HCT116 (cell line): ENCODE data around the gene MTERF4. TPM values are rescaled to one million over a fixed set of nuclear protein-coding genes. Genes with fewer than 3 reads are reported as not detected.

ENCODE experiments used
- ATAC-seq: fragments of 200-7000 bp; cut with Tn5 transposase; 2 replicates; pipeline ENCODE4 v1.9.1; 2020; ENCODE audit warnings: mild to moderate bottlenecking, moderate library complexity
- BruUV-seq: library from RNA; stranded (reverse); fragments of 400-500 nt; replicated peaks from 2 replicates; lab custom pipeline; 2021; lab: Mats Ljungman, UMichigan
- CTCF ChIA-PET: fragments of 300-600 bp; sonication (Branson Sonifier 250); formaldehyde crosslinking; loops from one replicate; lab custom pipeline; 2021; ENCODE audit warnings: antibody characterized with exemption; lab: Charles Lee
- POLR2A ChIA-PET: fragments of 300-600, 350-600 bp; sonication (Branson Sonifier 250); formaldehyde crosslinking; loops from one replicate; lab custom pipeline; 2021; ENCODE audit warnings: antibody characterized with exemption; lab: Charles Lee
- RAD21 ChIA-PET, 2 experiments: fragments of 300-600 bp; sonication (Branson Sonifier 250); formaldehyde crosslinking; loops; one replicate each; lab custom pipeline; 2023; ENCODE audit warnings: low total read pairs in 2 of 2; ENCODE audit not compliant: uncharacterized antibody in 2 of 2, unreplicated experiment in 2 of 2, low non-redundant PET in 1 of 2; lab: Charles Lee
- DNase-seq: peaks from one replicate; pipeline ENCODE4 v3.0.0-alpha.2; 2010; ENCODE audit warnings: low read depth, low spot score
- H2AFZ ChIP-seq: fragments of 200-600 bp; shearing (Covaris generic), sonication (generic); 2 replicates; pipeline ENCODE4 v1.6.1; 2017; ENCODE audit warnings: low read depth, mixed run types, mixed read lengths, antibody characterized with exemption, low read length; ENCODE audit not compliant: poor library complexity, severe bottlenecking
- H3K27ac ChIP-seq: 2 replicates; pipeline ENCODE4 v1.5.1; 2012; ENCODE audit warnings: low read depth, low read length
- H3K27me3 ChIP-seq: fragments of 200-600 bp; sonication (generic); 2 replicates; pipeline ENCODE4 v1.6.1; 2016; ENCODE audit warnings: mixed run types, low read length, mixed read lengths; ENCODE audit not compliant: insufficient read depth
- H3K36me3 ChIP-seq, 2 experiments: fragments of 200-500 bp in 1 of 2; fragments of 200-600 bp in 1 of 2; sonication (Bioruptor generic) in 1 of 2; sonication (generic) in 1 of 2; 2 replicates each; pipeline versions ENCODE4 v1.5.1 to v1.6.1; 2014 to 2016; ENCODE audit warnings: low read length in 2 of 2, inconsistent platforms in 1 of 2, mixed read lengths in 1 of 2, mixed run types in 1 of 2; ENCODE audit not compliant: insufficient read depth in 2 of 2, control insufficient read depth in 1 of 2
- H3K4me1 ChIP-seq, 2 experiments: fragments of 200-600 bp in 1 of 2; sonication (generic) in 1 of 2; 2 replicates each; pipeline versions ENCODE4 v1.5.1 to v1.6.1; 2012 to 2017; ENCODE audit warnings: low read length in 2 of 2, inconsistent platforms in 1 of 2, mild to moderate bottlenecking in 1 of 2, mixed read lengths in 1 of 2, mixed run types in 1 of 2, moderate library complexity in 1 of 2; ENCODE audit not compliant: insufficient read depth in 2 of 2, control insufficient read depth in 1 of 2
- H3K4me2 ChIP-seq: fragments of 200-600 bp; sonication (generic); 2 replicates; pipeline ENCODE4 v1.6.1; 2017; ENCODE audit warnings: mixed run types, low read length, mixed read lengths
- H3K4me3 ChIP-seq, 2 experiments: fragments of 200-600 bp in 1 of 2; sonication (generic) in 1 of 2; replicated peaks in 1 of 2; 2 replicates each; pipeline ENCODE4 v1.5.1; 2011 to 2016; ENCODE audit warnings: low read length in 2 of 2, control low read depth in 1 of 2, low read depth in 1 of 2, mild to moderate bottlenecking in 1 of 2, mixed read lengths in 1 of 2, mixed run types in 1 of 2
- H3K79me2 ChIP-seq: fragments of 200-600 bp; sonication (generic); 2 replicates; pipeline ENCODE4 v1.6.1; 2017; ENCODE audit warnings: mild to moderate bottlenecking, mixed run types, low read length, moderate library complexity, mixed read lengths; ENCODE audit not compliant: insufficient read depth
- H3K9ac ChIP-seq: fragments of 200-600 bp; sonication (generic); 2 replicates; pipeline ENCODE4 v1.6.1; 2016; ENCODE audit warnings: low read length, mixed read lengths
- H3K9me2 ChIP-seq: fragments of 200-600 bp; sonication (generic), shearing (Covaris generic); 2 replicates; pipeline ENCODE4 v1.6.1; 2017; ENCODE audit warnings: mixed run types, mild to moderate bottlenecking, moderate library complexity; ENCODE audit not compliant: insufficient read depth
- H3K9me3 ChIP-seq, 2 experiments: fragments of 200-500 bp in 1 of 2; fragments of 200-600 bp in 1 of 2; sonication (Bioruptor generic) in 1 of 2; sonication (generic) in 1 of 2; 2 replicates each; pipeline ENCODE4 v1.6.1; 2014 to 2017; ENCODE audit warnings: low read length in 2 of 2, mixed read lengths in 2 of 2, inconsistent platforms in 1 of 2, low read depth in 1 of 2, mild to moderate bottlenecking in 1 of 2, mixed run types in 1 of 2, moderate library complexity in 1 of 2; ENCODE audit not compliant: control insufficient read depth in 1 of 2, insufficient read depth in 1 of 2
- H4K20me1 ChIP-seq: fragments of 200-600 bp; sonication (generic), shearing (Covaris generic); 2 replicates; pipeline ENCODE4 v1.6.1; 2017; ENCODE audit warnings: mixed run types, mild to moderate bottlenecking, moderate library complexity; ENCODE audit not compliant: insufficient read depth
- ATF3 ChIP-seq: IDR thresholded peaks from 2 replicates; pipeline ENCODE4 v1.6.1; 2012
- CEBPB ChIP-seq: IDR thresholded peaks from 2 replicates; pipeline ENCODE4 v1.6.1; 2012; ENCODE audit warnings: low read depth
- EZH2phosphoT487 ChIP-seq: fragments of 200-600 bp; IDR thresholded peaks from 2 replicates; pipeline ENCODE4 v1.6.1; 2018; ENCODE audit warnings: antibody characterized with exemption, borderline replicate concordance
- FOSL1 ChIP-seq: IDR thresholded peaks from 2 replicates; pipeline ENCODE4 v1.6.1; 2012; ENCODE audit warnings: low read depth
- JUND ChIP-seq: IDR thresholded peaks from 2 replicates; pipeline ENCODE4 v1.6.1; 2012
- POLR2A ChIP-seq: IDR thresholded peaks from 2 replicates; pipeline ENCODE4 v1.7.0; 2011; ENCODE audit warnings: borderline replicate concordance; ENCODE audit not compliant: insufficient read depth, insufficient read length; ENCODE audit errors: extremely low read depth
- REST ChIP-seq: IDR thresholded peaks from 2 replicates; pipeline ENCODE4 v1.6.1; 2012; ENCODE audit warnings: low read depth
- SRF ChIP-seq: IDR thresholded peaks from 2 replicates; pipeline ENCODE4 v1.6.1; 2012; ENCODE audit warnings: low read depth
- TCF7L2 ChIP-seq: IDR thresholded peaks from 2 replicates; pipeline ENCODE4 v1.7.0; 2011; ENCODE audit warnings: borderline replicate concordance, inconsistent platforms; ENCODE audit not compliant: insufficient read depth, insufficient read length; ENCODE audit errors: extremely low read depth
- YY1 ChIP-seq: IDR thresholded peaks from 2 replicates; pipeline ENCODE4 v1.6.1; 2011; ENCODE audit warnings: low read length, low read depth, moderate library complexity, mild to moderate bottlenecking; ENCODE audit not compliant: insufficient replicate concordance; ENCODE audit errors: extremely low read depth
- ZFX ChIP-seq: fragments of 450-650 bp; IDR thresholded peaks from 2 replicates; pipeline ENCODE4 v1.6.1; 2017
- ZNF274 ChIP-seq: fragments of 200-500 bp; sonication (Bioruptor generic); IDR thresholded peaks from 2 replicates; pipeline ENCODE4 v1.6.1; 2014; ENCODE audit warnings: mild to moderate bottlenecking, low read depth, low read length, inconsistent platforms
- intact Hi-C: fragments of 100-400 bp; cut with micrococcal nuclease; formaldehyde crosslinking; loops from 2 replicates; pipeline ENCODE4 v1.10.0; 2022
- total RNA-seq: library from RNA; stranded (reverse); gene quantifications from one replicate; pipeline ENCODE4 v1.2.1, GENCODE V29; 2021; ENCODE audit not compliant: unreplicated experiment
- TF ChIP-seq, protein P1 (sequence below), 3 experiments: fragments of 200-600 bp in 1 of 3; sonication (generic) in 1 of 3; IDR thresholded peaks in 2 of 3; conservative IDR thresholded peaks in 1 of 3; 2 replicates each; pipeline ENCODE4 v1.5.1; 2012 to 2017; ENCODE audit warnings: low read depth in 2 of 3, low read length in 2 of 3, antibody characterized with exemption in 1 of 3, borderline replicate concordance in 1 of 3, control low read depth in 1 of 3, mild to moderate bottlenecking in 1 of 3, mixed read lengths in 1 of 3, mixed run types in 1 of 3, moderate library complexity in 1 of 3; ENCODE audit not compliant: insufficient read depth in 1 of 3

MTERF4 gene
- total RNA-seq, 1 experiment from 2014 or later: 25.5 TPM

- TF ChIP-seq, protein P1, sequence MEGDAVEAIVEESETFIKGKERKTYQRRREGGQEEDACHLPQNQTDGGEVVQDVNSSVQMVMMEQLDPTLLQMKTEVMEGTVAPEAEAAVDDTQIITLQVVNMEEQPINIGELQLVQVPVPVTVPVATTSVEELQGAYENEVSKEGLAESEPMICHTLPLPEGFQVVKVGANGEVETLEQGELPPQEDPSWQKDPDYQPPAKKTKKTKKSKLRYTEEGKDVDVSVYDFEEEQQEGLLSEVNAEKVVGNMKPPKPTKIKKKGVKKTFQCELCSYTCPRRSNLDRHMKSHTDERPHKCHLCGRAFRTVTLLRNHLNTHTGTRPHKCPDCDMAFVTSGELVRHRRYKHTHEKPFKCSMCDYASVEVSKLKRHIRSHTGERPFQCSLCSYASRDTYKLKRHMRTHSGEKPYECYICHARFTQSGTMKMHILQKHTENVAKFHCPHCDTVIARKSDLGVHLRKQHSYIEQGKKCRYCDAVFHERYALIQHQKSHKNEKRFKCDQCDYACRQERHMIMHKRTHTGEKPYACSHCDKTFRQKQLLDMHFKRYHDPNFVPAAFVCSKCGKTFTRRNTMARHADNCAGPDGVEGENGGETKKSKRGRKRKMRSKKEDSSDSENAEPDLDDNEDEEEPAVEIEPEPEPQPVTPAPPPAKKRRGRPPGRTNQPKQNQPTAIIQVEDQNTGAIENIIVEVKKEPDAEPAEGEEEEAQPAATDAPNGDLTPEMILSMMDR (IDR thresholded peaks at IDR 0.05 in 2 of 3, conservative IDR thresholded peaks at IDR 0.05 in 1 of 3; ENCODE audit: borderline replicate concordance in 1 of 3, insufficient read depth in 1 of 3, low read depth in 2 of 3, low read length in 2 of 3): no peak
- TF ChIP-seq TCF7L2: no peak
Observed at GRCh38 chr2:241063093-241063551, 39.0 kb downstream of the MTERF4 start (continued).

GRCh38 chr2:241062389-241063092 lies 39.5 kb downstream of the MTERF4 start:
- RAD21 ChIA-PET: no interaction called here
- no peak for TF ChIP-seq FOSL1
- no peak for TF ChIP-seq JUND
- TF ChIP-seq EZH2phosphoT487: no peak
- TF ChIP-seq POLR2A: no peak
- TF ChIP-seq ZNF274: no peak
- TF ChIP-seq YY1: no peak
- TF ChIP-seq ZFX: no peak
- TF ChIP-seq REST: no peak
- no peak for TF ChIP-seq SRF
- no peak for TF ChIP-seq CEBPB
- no peak for TF ChIP-seq TCF7L2
- TF ChIP-seq ATF3: no peak
- TF ChIP-seq, all 23 proteins: peak for 0

More at GRCh38 chr2:241062389-241063092, 39.5 kb downstream of the MTERF4 start:
- CTCF ChIA-PET: interaction anchor here (1.8 kb wide), 1 partner anchor 16 kb away, joined by 5 read pairs; no protein-coding TSS in a partner anchor
- Histone ChIP-seq H3K9ac (no peak overlapping the region), H4K20me1 (no peaks in the 10 kb centered on the region), H3K4me2 (no peak overlapping the region), H3K27me3 (no peaks in the 10 kb centered on the region), H3K27ac (no peak overlapping the region), H3K9me2 (no peaks in the 10 kb centered on the region), H3K4me3 (no peak overlapping the region), H3K79me2 (no peaks in the 10 kb centered on the region), H3K9me3 (no peaks in the 10 kb centered on the region), H3K36me3 (no peaks in the 10 kb centered on the region), H3K4me1 (peaks cover 3 to 11% of the 10 kb centered on the region in 2 experiments; a peak in 3 of 4 replicates), H2AFZ (no peak overlapping the region)
- POLR2A ChIA-PET: no interaction called here
- ATAC-seq (no peak), DNase-seq (no peak)
- BruUV-seq: no TSS peak
- intact Hi-C loops: no loop called here
